HS-5 (cell line): ENCODE measurements around the gene PUM2.

Experiments
- DNase-seq: peaks from one replicate; pipeline ENCODE4 v3.0.0-alpha.2; 2012; ENCODE audit warnings: low read depth

The PUM2 gene

DNA sequence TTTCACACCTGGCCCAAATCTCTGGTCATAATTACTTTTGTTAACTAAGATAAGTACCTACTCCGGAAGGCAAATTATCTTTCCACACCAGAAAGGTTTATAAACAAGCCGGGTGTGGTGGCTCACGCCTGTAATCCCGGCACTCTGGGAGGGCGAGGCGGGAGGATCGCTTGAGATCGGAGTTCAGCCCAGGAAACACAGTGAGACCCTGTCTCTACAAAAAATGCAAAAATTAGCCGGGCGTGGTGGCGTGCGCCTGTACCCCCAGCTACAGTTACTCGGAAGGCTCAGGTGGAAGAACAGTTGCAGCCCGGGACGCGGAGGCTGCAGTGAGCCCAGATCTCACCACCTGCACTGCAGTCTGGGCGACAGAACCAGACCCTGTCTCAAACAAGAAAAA lies 2.1 kb downstream of the PUM2 start:
- no peak for DNase-seq

DNA sequence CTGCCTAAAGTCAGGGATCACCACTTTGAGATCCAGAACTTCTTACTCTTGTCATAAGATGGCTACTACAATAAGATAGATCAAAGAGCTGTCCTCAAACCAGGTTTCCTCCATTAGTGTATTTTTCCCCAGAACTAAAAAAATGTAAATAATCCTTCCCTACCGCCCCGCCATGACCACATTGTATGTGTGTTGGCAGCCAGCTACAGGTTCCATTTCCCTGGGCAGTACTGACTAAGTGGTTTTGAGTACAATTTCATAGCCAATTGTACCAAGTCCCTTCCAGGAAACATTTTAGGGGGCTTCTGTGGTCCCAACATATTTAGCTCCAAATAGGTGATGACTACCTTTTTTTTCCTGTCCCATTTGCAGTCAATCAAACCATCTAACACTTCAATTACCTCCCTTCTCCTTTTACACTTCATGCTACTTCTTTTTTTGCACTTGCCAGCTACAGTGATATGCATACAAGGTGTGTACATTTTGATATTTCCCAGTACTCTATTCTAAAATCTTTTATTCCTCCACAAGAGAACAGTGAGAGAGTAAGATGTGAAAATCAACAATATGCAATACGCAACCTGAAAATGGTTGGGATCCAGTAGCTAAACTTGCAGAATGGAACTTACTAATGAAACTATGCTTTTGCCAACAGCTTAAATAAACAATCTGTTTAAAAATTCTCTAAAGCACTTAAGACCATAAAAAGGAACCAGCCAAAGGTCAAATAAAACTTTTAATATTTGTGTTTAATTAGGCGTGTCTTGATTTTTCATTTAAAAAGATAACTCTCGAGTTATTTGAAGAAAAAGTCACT lies 3.9 kb downstream of the PUM2 start:
- no peak for DNase-seq

DNA sequence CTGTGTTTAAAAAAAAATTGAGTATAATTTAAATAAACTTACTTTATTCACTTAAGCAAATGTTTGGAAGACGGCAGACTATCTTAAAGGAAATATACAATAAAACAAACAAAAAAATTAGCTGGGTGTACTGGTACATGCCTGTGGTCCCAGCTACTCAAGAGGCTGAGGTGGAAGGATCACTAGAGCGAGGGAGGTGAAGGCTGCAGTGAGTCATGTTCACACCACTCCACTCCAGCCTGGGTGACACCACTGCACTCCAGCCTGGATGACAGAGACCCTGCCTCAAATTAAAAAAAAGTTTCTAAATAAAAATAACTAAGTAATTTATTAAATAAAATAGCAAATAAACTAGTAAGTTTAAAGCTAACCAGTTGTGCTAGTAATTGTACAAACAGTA lies 7.5 kb downstream of the PUM2 start:
- no peak for DNase-seq

DNA sequence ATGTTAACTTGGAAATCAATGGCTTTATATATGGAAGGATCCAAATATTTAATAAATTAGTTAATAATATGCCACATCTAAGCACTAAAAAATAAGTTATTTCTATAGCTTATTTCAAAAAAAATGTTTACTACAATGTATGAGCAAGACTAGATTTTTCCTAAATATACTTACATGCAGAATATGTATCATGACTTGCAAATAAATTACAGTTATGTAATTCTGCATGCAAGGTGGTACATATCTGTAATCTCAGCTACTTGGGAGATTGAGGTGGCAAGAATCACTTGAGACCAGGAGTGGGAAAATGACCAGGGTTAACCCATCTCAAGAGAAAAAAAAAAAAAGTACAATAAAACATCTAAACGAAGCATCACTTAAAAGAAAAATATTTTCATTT lies 11.6 kb downstream of the PUM2 start:
- DNase-seq: no peak

DNA sequence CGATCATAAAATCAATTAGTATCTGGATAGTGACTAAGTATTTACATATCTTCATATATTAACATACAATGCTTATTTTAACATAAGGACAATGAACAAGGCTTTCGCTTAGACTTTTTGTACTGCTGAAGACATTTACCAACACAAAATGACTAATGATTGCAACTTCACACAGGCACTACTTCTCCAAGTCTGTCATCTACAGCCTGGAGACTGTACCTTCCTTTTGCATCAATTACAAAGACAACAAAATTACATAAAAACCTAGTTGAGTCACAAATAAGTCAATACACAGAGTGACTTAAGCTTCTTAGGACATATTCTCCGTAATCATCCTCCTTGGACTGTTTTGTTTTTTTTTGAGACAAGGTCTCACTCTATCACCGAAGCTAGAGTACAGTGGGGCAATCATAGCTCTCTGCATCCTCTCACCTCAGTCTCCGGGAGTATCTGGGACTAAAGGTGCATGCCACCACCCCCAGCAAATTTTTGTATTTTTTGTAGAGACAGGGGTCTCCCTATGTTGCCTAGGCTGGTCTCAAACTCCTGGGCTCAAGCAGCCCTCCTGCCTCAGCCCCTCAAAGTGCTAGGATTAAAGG lies 15.9 kb downstream of the PUM2 start:
- no peak for DNase-seq

DNA sequence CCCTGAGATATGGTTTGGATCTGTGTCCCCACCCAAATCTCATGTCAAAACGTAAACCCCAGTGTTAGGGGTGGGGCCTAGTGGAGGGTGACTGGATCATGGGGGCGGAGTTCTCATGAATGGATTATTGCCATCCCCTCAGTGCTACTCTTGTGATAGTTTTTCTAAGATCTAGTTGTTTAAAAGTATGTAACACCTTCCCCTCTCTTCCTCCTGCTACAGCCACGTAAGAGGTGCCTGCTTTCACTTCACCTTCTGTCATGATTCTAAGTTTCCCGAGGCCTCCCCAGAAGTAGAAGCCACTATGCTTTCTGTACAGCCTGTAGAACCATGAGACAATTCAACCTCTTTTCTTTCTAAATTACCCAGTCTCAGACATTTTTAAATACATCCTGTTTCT lies 16.9 kb downstream of the PUM2 start:
- DNase-seq: no peak

DNA sequence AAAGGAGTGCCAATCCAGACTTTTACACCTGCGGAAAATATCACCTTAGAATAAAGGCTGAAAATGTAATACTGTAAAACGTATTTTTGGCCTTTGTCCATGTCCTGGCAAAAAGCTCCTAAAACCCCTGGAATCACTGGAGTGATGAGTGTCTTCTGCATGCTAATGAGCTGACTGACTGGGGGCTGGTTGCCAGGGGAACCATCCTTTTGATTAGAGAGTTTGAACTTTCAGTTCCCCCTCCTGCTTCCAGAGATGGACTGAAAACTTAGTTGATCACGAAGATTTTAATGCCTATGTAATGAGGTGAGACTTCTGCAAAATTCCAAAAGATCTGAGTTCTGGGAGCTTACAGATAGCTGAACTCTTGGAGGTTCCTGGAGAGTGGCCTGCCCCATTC lies 20.5 kb downstream of the PUM2 start:
- DNase-seq: no peak

DNA sequence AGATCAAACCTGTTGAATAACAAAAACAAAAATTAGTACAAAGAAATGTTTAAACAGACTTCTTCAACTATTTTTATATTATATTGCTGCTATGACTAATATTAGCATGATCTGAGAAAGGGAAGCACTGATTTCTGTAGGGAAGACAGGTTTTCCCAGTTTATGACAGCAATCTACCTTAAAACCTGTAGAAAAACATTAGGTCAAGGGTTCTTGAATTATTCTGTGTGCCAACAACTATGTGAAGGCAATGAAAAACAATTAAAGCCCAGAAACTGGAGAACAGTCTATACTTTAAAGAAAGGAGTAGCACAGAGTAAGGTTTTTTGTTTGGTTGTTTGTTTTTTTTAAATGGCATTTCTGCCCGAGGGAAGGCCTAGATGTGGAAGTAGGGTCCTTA lies 23.3 kb downstream of the PUM2 start:
- DNase-seq: no peak

DNA sequence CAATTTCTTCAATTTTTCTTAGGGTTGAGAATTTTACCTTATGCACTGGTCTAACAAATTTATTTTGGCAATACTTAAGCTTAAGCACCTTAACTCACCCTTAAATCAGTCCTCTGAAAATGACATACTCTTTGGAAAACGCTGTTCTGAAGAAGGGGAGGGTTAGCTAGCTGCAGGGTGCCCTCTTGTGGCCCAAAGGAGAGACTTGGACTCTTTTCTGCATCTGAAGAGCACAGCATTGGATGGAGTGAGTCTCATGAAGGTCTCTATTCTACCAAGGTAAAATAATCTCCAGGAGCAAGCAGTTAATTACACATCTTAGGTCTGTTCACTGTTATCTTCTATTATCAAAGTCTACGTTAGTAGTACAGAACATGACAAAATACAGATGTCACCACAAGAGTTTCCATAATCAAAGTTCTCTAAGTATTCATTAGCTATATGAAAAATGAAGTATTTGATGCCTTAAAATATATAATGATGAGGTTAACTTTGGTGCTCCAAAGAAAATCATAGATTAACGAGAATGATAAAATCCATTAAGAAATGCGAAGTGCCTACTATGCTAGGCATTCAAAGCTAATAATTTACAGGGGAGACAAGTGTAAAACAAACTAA lies 24.4 kb downstream of the PUM2 start:
- no peak for DNase-seq

DNA sequence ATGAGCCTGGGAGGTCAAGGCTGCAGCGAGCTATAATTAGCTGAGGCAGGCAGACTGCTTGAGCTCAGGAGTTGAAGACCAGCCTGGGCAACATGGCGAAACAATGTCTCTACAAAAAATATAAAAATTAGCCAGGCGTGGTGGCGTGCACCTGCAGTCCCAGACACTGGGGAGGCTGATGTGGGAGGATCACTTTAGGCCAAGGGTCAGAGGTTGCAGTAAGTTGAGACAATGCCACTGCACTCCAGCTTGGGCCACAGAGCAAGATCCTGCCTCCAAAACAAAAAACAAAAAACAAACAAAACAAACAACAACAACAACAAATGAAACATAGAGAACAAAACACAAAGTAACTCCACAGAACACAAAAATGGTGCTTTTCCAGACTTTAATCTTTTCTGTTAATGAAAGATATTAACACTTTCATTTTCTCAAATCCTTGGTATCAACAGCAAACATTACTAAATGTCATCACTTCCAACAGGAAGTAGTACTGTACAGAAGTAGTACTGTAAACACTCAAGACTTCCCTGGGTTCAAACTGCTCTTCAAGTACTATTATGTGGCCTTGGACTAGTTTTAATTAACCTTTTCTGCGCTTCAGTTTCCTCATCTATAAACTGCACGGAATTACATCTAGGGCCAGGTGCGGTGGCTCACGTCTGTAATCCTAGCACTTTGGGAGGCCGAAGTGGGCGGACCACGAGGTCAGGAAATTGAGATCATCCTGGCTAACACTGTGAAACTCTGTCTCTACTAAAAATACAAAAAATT lies 27.9 kb downstream of the PUM2 start:
- no peak for DNase-seq

DNA sequence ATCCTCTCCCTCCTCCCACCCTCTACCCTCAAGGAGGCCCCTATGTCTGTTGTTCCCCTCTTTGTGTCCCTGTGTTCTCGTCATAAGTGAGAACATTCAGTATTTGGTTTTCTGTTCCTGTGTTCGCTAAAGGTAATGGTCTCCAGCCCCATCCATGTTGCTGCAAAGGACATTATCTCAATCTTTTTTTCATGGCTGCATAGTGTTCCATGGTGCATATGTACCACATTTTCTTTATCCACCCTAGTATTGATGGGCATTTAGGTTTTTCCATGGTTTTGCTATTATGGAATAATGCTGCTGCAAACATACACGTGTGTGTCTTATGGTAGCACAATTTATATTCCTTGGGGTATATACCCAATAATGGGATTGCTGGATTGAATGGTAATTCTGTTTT lies 33.0 kb downstream of the PUM2 start:
- no peak for DNase-seq

DNA sequence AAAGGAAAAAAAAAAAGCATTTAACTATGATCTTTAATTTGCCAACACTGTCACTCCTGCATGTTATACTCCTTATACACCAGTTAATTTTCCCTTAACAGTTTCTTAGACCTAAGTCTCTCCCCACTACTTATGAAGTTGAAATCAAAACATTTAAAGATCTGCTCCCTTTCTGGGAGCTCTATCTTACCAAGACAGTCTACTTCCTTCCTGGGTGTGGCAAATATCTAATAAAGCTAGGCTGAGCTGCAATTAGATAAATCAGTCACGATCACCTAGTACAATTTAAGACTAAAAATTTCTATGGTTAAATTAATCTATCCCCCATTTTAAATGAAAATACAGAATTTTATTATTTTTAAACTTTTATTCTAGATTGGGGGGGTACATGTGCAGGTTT lies 33.4 kb downstream of the PUM2 start:
- DNase-seq: no peak

DNA sequence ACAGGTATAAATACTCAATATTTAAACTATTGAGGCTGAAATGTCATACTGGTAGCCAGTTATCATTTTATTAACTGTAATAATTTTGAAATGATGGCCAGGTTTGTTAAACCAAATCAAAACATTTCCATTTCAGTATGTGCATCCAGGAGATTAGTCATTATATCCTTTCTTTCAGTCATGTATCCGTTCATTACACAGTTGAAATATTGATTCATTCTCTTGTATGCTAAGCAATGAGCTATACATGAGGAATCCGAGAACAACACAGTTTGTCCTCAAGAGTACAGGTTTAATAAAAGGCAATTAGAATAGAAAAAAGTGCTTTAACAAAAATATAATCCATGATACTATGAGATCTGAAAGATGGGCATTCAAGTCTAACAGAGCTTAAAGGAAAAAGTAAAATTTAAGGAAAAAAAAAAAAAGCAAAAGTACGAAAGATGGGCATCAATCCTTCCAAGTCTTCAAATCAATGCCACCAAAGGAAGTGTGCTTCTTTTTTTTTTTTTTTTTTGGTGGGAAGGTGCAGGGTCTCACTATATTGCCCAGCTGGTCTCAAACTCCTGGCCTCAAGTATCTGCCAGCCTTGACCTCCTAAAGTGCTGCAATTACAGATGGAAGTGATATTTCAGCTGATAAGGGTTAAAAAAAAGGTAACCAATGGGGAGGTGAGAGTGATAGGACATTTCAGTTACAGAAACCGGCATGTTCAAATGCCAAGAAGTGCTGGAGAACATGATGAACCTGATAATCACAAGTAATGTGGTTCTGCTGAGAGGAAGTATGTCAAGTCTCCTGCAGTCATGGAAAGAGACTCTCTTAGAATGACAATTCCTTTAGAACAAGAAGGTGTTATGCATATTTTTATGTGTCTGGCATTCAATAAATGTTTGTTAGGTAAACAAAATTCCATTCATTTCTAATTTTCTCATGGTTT lies 35.8 kb downstream of the PUM2 start:
- DNase-seq: no peak

DNA sequence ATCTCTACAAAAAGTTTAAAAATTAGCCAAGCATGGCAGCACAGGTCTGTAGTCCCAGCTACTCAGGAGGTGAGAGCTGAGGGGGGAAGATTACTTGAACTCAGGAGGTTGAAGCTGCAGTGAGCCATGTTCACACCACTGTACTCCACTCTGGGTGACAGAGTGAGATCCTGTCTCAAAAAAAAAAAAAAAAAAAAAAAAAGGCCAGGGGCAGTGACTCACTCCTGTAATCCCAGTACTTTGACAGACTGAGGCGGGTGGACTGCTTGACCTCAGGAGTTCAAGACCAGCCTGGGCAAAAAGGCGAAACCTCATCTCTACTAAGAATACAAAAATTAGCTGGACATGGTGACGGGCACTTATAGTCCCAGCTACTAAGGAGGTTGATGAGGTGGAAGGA lies 37.0 kb downstream of the PUM2 start:
- no peak for DNase-seq

DNA sequence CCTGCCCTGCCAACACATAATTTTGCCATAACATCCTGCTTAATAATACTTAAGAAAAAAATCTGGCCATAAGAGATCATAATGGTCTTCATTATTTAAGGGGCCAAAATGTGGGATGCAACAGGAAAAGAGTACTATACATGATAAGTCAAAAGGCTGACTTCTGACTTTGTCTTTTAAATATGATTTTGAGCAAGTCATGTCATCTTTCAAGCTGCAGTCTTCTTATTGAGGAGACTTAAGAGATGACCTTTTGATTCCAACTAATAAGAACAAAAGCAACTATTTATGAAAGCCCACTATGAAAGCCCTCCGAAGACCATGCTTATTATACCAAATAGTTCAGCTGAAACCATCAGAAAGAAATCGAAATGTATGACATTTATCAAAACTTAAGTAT lies 41.6 kb downstream of the PUM2 start:
- no peak for DNase-seq

DNA sequence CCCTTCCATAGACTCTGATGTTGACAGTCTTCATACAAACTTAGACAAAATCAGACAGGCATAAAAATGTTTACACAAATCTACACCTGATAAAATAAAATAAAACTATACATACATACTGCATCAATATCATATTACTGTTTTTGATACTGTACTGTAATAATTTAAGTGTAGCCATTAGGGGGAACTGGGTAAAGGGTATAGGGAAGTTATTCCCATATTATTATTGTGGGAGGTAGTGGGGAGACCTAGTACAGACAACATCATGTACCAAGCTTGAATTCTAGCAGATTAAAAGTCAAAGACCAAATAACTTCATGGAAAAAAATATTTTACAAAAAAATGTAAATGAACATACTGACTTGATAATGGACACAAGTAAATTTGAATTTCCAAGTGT lies 43.3 kb downstream of the PUM2 start:
- no peak for DNase-seq

DNA sequence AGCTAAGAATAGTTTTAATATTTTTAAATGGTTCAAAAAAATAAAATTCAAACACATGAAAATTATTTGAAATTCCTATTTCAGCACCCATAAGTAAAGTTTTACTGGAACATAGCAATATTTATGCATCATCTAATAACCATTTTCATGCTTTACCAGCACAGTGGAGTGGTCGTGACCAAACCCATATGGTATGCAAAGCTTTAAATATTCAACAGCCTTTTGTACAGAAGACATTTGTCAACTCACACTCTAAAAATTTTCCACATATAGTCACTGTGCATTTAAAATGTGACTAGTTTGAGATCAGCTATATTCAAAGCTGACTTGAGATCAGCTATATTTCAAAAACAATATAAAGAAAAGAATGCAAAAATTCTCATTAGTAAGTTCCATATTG lies 46.2 kb downstream of the PUM2 start:
- DNase-seq: peak; percentile 85

DNA sequence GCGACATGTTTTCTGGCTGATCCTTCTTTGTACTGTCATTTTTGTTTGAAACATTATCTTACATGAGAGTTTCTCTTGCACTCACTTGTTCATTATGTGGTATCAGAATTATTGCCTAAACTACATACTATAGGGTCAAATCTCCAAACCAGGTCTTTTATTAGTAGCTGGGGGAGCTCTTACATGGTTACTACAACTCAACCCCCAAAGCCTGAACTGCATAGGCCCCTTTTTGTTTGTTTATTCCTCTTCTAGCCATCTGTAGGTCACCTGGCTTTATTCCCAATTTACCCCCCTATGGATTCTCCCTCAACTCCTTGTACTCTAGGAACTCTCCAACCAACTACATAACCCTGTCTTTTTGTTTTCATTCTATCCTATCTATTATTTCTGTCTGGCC lies 46.7 kb downstream of the PUM2 start:
- no peak for DNase-seq

DNA sequence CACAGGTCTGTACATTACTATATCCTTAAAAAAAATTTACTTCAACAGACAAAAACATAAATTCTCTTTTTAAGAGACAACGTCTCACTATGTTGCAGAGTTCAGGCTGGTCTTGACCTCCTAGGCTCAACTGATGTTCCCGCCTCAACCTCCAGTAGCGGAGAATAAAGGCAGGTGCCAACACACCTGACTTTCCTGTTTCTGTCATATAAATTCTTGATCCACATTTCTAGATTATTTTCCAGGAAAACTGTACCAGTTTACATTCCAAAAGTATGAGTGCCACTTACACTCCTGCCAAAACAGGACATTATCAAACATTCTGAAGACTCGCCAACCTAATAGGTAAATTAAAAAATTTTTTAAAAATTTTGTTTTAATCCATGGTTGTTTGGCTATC lies 48.6 kb downstream of the PUM2 start:
- DNase-seq: no peak

DNA sequence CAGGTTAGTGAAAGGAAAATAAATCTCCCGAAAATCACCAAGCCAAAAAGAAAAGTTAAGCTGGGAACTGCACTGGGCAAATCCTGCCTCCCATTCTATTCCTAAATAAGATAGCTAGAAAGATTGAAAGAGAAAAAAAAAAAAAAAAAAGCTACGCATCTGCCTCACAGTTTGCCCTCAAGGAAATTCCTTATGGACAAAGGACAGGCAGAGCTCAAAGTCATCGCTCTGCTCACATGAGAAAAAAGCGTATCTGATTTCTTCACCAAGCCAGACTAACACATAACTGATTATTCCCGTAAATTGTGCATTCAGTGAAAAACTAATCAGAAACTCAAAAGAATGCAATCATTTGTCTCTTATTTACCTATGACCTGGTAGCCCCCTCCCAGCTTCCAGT lies 50.0 kb downstream of the PUM2 start:
- no peak for DNase-seq

DNA sequence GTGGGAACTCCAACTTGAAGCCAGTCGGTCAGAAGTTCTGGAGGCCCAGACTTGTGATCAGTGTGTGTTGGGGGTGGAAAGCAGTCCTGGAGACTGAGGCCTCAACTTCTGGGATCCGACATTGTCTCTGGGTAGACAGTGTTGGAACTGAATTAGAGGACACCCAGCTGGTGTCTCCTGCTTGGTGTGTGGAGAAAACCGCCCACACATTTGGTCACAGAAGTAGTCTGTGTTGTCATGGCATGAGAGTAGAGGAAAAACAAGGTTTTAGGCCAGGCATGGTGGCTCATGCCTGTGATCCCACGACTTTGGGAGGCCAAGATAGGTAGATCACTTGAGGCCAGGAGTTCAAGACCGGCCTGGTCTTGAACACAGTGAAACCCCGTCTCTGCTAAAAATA lies 51.5 kb downstream of the PUM2 start:
- no peak for DNase-seq

DNA sequence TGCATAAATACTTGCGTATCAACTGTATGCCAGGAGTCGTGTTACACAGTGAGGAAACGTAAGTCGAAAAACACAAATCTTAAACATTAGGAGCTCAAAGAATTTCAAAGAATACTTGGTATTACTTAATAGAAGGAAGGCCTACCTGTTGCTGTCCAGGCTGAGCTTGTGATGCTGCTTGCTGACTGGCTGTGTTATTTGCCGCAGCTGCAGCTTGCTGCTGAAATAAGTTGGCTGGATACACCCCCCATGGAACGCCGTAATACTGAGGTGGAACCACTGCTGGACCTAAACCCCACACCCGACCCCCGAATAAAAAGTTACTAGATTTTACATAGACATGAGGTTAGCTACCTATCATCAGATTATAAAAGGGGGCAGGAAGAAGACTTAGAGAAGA lies 56.4 kb downstream of the PUM2 start:
- DNase-seq: no peak
